ENCODE data around the gene ZDHHC11.

DNA sequence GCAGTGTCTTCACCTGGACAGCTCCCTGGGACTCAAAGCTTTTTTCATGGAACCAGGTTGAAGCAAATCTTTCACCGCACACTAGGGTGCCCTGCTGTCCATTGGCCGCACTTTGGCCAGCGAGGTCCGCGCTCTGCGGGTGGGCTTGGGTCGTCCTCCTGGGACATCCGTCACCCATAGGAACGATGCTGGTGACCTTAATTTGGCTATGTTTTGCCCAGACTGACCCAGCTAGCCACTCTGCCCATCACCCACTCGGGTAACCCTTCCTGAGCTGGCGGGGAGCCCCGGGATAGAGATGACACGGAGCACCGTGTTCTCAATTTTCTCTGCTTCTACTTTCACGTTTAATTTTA, 92.1 kb downstream of the ZDHHC11 start:
- TF ChIP-seq CTCF (IDR thresholded peaks at IDR 0.05; ENCODE audit: low read depth, low read length, poor library complexity, severe bottlenecking) (no peak), EZH2phosphoT487 (IDR thresholded peaks at IDR 0.05; ENCODE audit: borderline replicate concordance, low read length) (no peak)

Measured in DOHH2 (cell line).